ENCODE data around the gene ADSS1.
A peak's percentile ranks its signal among the peaks of the same experiment; 100 is the strongest.

ADSS1 gene

GRCh38 chr14:104687601-104688504 is 36.2 kb upstream of the ADSS1 start:
- no peak for DNase-seq

- no peak for DNase-seq
Measured at GRCh38 chr14:104688505-104689108, 35.4 kb upstream of the ADSS1 start.

GRCh38 chr14:104689109-104689880 is 34.7 kb upstream of the ADSS1 start, which contains the start of gene INF2:
Gene INF2 (plus strand): TSS chr14:104689618. CDS start chr14:104701366, 11,748 bp downstream.
- DNase-seq: peak; percentile 60

- no peak for DNase-seq
Measured at GRCh38 chr14:104689881-104690711, 33.9 kb upstream of the ADSS1 start.

- no peak for DNase-seq
Measured at GRCh38 chr14:104690861-104691455, 33.1 kb upstream of the ADSS1 start.

GRCh38 chr14:104691546-104692260 is 32.3 kb upstream of the ADSS1 start:
- DNase-seq: no peak

GRCh38 chr14:104692261-104692938 is 31.6 kb upstream of the ADSS1 start:
- DNase-seq: no peak

GRCh38 chr14:104692939-104693315 is 31.1 kb upstream of the ADSS1 start:
- no peak for DNase-seq

GRCh38 chr14:104693482-104694431 is 30.3 kb upstream of the ADSS1 start:
- DNase-seq: no peak

- no peak for DNase-seq
Measured at GRCh38 chr14:104694475-104694950, 29.5 kb upstream of the ADSS1 start.

- peak; percentile 54 for DNase-seq
Measured at GRCh38 chr14:104694991-104695659, 28.9 kb upstream of the ADSS1 start.

GRCh38 chr14:104695660-104696000 is 28.4 kb upstream of the ADSS1 start:
- DNase-seq: no peak

- no peak for DNase-seq
Measured at GRCh38 chr14:104696671-104697316, 27.2 kb upstream of the ADSS1 start.

- DNase-seq: no peak
Measured at GRCh38 chr14:104697317-104697703, 26.7 kb upstream of the ADSS1 start.

- no peak for DNase-seq
Measured at GRCh38 chr14:104697892-104698583, 26.0 kb upstream of the ADSS1 start.

GRCh38 chr14:104698688-104699425 is 25.2 kb upstream of the ADSS1 start:
- no peak for DNase-seq

- no peak for DNase-seq
Measured at GRCh38 chr14:104699426-104699748, 24.6 kb upstream of the ADSS1 start.
